Suppressor macrophage treated with lipopolysaccharide for 4 hours (primary cell): ENCODE data around the gene GPR52.

Experiments
- DNase-seq: peaks from one replicate; pipeline ENCODE4 v3.0.0-alpha.2; 2020

GPR52 gene

DNA sequence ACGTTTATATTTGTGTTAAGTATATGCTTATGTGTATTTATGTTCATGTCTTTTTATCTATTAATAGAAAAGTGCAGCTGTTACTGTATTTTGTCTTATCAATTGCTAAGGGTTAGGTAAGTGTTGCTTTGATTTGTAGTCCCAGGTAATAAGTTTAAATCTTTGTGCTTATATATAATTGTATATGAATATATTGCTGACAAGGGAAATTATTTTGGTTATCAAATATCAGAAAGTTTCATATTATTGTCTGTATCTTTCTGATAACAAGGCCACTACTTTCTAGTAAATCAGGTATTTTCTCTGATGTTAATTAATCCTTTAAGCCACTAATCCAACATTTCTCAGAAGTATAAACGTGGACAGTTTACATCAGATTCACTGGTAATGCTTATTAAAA, 21.3 kb downstream of the GPR52 start:
- no peak for DNase-seq

DNA sequence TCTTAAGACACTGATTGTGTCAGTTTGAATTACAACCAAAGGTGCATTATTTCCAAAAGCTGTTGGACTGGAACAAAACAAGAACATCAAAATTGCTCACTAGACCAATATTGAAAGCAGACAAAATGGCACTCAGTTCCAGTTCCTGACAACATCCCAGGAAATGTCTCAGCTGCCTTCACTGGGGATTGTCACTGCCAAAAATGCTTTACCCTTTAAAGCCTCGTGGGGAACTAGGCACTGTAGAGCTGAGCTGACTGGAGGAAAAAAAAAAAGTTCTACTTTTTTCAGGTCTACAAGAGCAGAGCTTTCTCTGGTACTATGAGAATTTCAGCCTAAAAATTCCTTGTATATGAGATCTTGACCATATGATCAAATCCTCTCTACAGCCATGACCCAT, 21.9 kb downstream of the GPR52 start:
- DNase-seq, result no peak

DNA sequence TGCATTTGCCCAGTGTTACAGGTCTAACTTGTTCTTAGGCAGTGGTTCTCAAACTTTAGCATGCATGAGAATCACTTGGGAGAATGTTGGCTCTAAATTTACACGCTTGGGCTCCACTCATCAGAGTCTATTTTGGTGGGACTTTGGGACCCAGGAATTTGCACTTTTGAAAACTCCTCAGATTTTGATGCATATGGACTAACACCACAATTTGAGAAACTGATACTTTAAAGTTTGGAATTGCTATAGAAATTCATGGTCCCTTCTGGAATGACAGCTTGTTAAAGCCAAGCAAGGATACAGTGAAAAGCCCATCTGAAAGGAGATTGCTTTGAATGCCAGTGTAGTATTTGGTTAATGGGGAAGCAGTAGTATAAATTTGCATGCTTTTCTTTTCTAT, 31.5 kb downstream of the GPR52 start:
- no peak for DNase-seq

DNA sequence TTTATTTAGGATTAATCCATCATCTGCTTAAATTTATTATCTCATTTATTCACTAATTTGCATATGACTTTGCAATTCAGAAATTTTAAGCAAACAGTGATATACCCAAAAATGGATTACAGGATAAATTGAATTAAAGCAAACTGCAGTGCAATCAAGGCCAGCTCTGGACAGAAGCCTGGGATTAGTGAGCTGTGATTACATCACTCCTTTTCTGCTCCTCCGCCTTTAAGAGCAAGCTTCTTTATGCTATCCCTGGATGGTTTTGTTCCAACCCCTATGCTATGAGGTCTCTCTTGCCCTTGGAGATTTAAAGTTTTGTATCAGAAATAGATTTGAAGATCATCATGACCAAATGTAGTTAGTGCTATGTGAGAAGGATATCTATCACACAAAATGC, 32.6 kb downstream of the GPR52 start:
- no peak for DNase-seq

DNA sequence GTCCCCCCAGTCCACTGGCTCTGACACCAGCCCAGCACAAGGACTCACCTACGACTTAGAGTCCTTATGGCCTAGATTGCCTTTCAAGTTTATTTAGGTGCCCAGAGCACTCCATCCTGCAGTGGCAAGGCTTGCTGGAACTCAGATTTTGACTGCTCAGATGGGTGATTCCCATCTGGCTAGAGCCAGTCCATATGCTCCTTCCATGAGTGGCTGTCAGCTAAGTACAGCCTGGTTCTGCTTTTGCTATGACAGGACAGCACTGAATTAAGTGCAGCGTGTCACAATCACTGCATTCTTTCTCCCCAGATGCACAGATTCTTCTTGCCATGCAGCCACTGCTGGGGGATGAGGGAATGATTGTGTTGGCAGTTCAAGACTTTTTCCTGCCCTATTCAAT, 43.8 kb downstream of the GPR52 start:
- DNase-seq, result peak; percentile 4

DNA sequence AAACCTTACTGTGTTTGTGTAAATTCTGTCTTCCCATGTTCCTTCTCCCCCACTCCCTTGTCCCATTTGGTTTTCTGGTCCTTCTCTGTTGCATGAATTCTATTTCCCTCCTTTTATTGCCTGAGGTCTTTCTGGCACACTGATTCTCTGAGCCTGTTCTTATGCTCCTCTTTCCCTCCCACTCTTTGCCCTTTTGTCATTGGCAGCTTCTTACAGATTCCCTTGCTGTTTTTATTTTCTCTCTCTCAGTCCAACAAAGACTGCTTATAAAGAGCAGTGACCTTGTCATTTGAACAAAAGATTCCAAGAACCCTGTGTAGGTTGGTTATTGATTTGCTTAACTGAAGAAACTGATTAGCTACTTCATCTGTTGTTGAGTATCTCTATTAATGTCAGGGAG, 49.7 kb downstream of the GPR52 start:
- peak; percentile 16 for DNase-seq
